ENCODE results near the gene EYA2.

- no peak for TF ChIP-seq EZH2 (IDR thresholded peaks at IDR 0.05; ENCODE audit: insufficient read depth, poor library complexity, severe bottlenecking)
- no peak for TF ChIP-seq EZH2phosphoT487 (IDR thresholded peaks at IDR 0.05; ENCODE audit: insufficient read depth, low read depth)
These were observed 49.4 kb downstream of the EYA2 start for GRCh38 chr20:46943861-46944591.

Measured in GM23248 (cell line).